VCaP (cell line): Measurements from ENCODE around the gene YIPF3.

ENCODE experiments used
- H3K27ac ChIP-seq: fragments of 450-650 bp; 2 replicates; pipeline ENCODE4 v1.5.1; 2017
- TF ChIP-seq, protein P1 (sequence below): fragments of 450-650 bp; conservative IDR thresholded peaks from 2 replicates; pipeline ENCODE4 v1.5.1; 2017; ENCODE audit warnings: mild to moderate bottlenecking, moderate library complexity

YIPF3 gene

DNA sequence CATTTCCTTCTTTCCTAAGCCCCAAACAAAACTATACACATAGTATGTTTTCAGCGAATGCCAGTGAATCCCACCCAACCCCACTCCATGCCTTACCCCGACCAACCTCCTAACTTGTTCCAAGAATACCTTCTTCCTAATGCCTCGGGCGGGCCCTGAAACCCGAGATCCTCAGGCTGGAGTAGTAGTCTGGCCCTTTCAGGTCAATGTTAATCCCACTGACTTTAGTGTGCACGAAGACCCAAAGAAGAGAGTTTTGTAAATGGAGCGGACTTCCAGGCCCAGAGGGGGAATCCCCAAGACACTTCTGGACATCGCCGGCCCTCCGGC, 394 bp downstream of the YIPF3 start:
- TF ChIP-seq, protein P1, sequence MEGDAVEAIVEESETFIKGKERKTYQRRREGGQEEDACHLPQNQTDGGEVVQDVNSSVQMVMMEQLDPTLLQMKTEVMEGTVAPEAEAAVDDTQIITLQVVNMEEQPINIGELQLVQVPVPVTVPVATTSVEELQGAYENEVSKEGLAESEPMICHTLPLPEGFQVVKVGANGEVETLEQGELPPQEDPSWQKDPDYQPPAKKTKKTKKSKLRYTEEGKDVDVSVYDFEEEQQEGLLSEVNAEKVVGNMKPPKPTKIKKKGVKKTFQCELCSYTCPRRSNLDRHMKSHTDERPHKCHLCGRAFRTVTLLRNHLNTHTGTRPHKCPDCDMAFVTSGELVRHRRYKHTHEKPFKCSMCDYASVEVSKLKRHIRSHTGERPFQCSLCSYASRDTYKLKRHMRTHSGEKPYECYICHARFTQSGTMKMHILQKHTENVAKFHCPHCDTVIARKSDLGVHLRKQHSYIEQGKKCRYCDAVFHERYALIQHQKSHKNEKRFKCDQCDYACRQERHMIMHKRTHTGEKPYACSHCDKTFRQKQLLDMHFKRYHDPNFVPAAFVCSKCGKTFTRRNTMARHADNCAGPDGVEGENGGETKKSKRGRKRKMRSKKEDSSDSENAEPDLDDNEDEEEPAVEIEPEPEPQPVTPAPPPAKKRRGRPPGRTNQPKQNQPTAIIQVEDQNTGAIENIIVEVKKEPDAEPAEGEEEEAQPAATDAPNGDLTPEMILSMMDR = no peak
- peak overlapping the region; percentile 96 for H3K27ac ChIP-seq

DNA sequence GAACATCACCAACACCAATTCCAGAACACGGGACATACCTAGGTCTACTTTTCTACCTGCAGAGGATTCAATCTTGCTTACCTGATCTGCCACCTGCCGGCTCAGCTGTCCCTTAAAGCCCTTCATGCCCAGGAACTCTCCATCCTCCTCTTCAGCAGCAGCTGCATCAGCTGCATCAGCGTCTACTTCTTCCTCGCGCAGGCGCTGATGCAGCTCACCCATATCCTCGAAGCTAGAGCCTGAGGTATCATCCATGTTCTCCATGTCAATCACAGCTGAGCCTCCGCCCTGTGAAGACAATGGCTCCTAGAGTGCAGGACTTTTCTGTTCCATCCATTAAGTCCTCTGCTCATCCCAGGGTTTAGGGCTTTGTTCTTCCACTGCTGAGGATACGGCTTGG, 918 bp downstream of the YIPF3 start:
- TF ChIP-seq, protein P1 = no peak
- peak overlapping the region; percentile 96 for H3K27ac ChIP-seq

DNA sequence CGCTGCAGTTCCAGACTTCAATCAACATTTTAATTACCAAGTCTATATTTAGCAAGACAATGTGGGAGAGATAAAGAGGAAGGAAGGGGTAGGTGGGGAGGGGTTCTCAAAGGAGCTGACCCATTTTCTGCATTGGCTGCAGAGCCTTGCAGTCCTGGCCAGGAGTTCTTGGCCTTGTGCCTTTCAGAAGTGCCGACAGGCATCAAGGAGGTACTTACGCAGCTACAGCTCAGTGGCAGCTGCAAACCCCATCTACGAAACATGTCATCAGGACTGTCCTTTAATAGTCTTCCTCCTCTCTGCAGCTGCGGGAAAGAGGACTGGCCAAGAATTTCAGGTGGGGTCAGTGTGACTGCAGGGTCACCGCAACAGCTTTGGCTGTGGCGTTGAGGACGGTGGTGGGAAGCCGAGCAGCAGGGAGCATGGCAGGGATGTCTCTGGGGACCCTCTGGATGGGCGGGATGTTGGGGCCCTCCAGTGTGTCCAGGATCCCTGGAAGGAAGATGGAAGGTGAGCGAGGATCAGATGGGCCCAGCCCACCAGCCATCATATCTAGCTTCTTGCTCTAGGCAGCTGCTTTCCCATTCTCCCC, 4.8 kb downstream of the YIPF3 start:
- TF ChIP-seq, protein P1 = no peak
- no peak overlapping the region for H3K27ac ChIP-seq

DNA sequence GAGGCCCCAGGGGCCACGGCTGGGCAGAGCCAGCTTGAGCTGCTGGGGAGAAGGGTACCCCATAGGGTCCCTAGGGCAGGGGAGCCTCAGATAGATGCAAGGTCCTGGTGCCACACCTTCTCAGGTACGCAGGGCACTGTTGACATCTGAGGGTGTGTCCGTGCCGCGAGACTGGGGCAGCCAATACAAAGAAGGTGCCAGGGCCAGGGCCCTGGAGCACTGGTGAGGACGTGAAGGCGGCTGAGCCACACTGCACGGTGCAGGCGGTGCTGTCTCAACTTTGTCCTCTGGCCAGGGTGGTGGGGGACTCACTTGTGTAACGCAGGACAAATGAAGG, 5.9 kb downstream of the YIPF3 start:
- H3K27ac ChIP-seq = peak overlapping the region; percentile 64
- TF ChIP-seq, protein P1 = no peak

DNA sequence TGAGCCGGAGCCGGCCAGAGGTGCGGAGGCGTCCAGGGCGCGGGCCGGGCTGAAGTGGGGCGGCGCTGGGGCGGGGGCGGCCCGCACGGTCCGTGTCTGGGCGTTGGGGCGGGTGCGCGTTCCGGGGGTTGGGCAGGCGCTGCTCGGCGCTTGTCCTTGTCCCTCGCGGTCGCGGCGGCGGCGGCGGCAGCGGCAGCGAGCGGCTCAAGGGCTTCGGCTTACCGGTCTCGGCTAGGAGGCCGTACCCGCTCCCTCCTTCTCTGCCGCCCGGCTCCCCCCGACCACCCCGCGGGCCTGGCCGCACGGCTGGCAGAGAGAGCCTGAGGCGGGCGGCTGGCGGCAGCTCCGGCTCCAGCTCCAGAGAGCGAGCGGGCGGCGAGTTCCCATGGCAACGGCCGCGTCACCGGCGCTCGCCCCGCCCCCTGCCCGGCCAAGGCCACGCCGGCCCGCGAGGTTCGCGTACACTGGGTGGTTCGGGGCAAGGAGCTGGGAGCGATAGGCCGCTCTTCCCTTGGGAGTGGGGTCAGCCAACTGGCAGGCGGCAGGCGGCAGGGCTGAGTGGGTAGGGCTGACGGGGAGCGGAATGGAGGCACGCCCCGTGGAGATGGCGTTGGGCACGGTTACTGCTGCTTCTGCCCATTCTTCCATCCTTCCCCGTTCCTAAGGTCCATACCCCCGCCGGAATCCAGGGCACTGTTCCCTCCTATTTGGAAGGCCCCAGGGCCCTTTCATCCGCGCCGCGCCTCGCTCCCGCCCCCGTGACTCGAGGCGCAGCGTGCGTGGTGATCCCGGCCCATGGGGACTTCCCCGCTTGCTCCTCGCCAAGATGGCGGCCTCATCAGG, 6.5 kb downstream of the YIPF3 start, which contains the start of gene LRRC73:
Gene LRRC73 (minus strand): TSS at position 363 of the 843 bp plus-strand sequence. CDS start 561 bp downstream, outside the sequence.
- TF ChIP-seq, protein P1 = no peak
- peak within 1 kb of the TSS; percentile 64 for H3K27ac ChIP-seq

DNA sequence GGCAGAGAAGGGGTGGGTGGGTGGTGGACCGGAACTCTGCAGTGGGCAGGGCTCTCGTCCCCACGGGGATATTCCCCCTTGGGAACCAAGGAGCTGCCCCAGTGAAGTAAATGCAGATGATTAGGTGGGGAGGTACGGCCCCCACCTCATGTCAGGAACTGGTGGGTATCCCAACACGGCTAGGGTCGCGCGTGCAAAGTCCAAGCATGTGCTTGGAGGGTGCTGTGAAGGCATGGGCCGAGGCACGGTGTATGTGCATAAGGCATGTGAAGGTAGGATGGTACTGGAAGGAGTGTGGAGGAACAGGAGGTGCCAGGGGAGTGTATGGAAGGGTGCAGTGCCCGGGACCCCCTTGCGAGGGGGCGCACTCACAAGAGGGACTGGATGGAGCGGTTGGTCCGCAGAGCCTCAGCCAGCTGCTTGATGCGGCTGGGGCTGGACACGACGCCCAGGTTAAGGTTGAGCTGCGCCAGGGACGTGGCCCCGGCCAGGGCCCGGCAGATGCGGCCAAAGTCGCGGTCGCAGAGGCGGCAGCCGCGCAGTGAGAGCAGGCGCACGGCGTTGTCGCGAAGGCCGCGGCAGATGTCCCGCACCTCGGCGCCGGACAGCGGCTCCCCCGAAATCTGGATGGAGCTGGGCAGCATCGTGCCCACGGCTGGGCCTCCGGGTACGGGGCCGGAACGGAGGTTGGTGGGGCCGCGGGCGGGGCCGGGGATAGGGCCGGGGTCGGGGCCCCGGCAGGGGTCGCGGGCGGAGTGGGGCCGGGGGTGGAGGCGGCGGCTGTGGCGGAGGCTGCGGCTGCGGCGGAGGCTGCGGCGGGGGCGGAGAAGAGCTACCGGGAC, 7.4 kb downstream of the YIPF3 start:
- H3K27ac ChIP-seq = peak overlapping the region; percentile 64
- TF ChIP-seq, protein P1 = 0 out of 2 replicates have a peak, but pooled peaks have one; percentile 5
